Heart left ventricle (tissue), 13 donors: ENCODE measurements around the gene GH1.

Source experiments
- POLR2A ChIP-seq, 2 donors: fragments of 450-650 bp; IDR thresholded peaks; one replicate each; pipeline ENCODE4 v1.6.1; 2017; ENCODE audit warnings: antibody characterized with exemption in 2 of 2, mild to moderate bottlenecking in 2 of 2, moderate library complexity in 2 of 2
- TF ChIP-seq, protein P1 (sequence below), 12 donors: fragments of 200-600 bp; sonication (generic) in 4 of 12; IDR thresholded peaks; one replicate each; pipeline versions ENCODE4 v1.5.0 to v1.8.0; 2018 to 2022; ENCODE audit warnings: antibody characterized with exemption in 12 of 12, mild to moderate bottlenecking in 5 of 12
- donor health status: ischemic (EF 13 %, LVEDD 7.1; RV severe dilation, severe dysfunction).
- donor health status: DM: no; HTN: yes; CAD: no.
- donor health status: DM: no; HTN: no; CAD: no.
- donor health status: ischemic (EF 25% LVEDD 6.9; RV normal size, moderate dysfunction).
- donor health status: ischemic (EF 25% LVEDD 5.7; RV mildly dilated, moderate dysfunction).
- donor health status: ischemic (EF 35%, LVEDD 5.7; RV mildly dilated, moderate dysfunction).
- donor health status: nonischemic (EF 11% LVEDD 7.7; RV severe dilation, severe dysfunction).
- donor health status: DM: yes; HTN: yes; CAD: no.
- donor health status: PGD.
- donor health status: ischemic (EF 29% LVEDD 5.4; RV normal size, mild dysfunction).
- donor health status: nonischemic (EF 23%, LVEDD 6.1; RV moderate dilation, normal function).

DNA sequence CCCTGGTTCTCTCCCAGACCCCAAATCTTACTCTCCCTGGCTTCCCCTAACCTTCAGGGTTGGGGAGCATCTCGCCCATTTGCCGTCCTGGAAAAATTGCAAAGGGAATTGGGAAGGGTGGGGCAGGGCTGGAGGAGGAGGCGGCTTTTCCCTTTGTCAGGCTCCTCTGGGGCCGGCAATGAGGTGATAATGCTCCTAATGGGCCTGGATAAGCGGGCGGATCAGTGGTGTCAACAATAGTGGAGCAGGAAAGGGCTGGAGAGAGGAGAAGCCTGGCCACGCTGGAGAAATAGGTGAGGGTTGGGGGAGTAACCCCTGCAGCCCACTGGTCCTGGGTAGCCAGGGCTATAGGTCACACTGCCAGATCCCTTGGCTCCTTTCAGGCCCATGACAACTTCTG is 41.8 kb upstream of the GH1 start:
- TF ChIP-seq, protein P1, sequence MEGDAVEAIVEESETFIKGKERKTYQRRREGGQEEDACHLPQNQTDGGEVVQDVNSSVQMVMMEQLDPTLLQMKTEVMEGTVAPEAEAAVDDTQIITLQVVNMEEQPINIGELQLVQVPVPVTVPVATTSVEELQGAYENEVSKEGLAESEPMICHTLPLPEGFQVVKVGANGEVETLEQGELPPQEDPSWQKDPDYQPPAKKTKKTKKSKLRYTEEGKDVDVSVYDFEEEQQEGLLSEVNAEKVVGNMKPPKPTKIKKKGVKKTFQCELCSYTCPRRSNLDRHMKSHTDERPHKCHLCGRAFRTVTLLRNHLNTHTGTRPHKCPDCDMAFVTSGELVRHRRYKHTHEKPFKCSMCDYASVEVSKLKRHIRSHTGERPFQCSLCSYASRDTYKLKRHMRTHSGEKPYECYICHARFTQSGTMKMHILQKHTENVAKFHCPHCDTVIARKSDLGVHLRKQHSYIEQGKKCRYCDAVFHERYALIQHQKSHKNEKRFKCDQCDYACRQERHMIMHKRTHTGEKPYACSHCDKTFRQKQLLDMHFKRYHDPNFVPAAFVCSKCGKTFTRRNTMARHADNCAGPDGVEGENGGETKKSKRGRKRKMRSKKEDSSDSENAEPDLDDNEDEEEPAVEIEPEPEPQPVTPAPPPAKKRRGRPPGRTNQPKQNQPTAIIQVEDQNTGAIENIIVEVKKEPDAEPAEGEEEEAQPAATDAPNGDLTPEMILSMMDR (IDR thresholded peaks at IDR 0.05): no peak
- TF ChIP-seq POLR2A (IDR thresholded peaks at IDR 0.05): no peak
